ENCODE data around the gene FOXR1. TPM values are rescaled to one million over a fixed set of nuclear protein-coding genes. Genes with fewer than 3 reads are reported as not detected.

Gene FOXR1
- not detected in 2 replicates for total RNA-seq

GRCh38 chr11:118971646-118972045, at the start of gene FOXR1:
Gene FOXR1 (plus strand): TSS chr11:118971761. CDS start chr11:118971932, 171 bp downstream.

GRCh38 chr11:118956094-118956846, 15.3 kb upstream of the FOXR1 start, which contains the start of gene UPK2:
Gene UPK2 (plus strand): TSS chr11:118956298. CDS start chr11:118956351, 53 bp downstream.

GRCh38 chr11:118997627-118998387, 26.2 kb downstream of the FOXR1 start, which contains the start of gene CENATAC:
Gene CENATAC (plus strand): TSS chr11:118998138. CDS start chr11:118998198, 60 bp downstream.

GRCh38 chr11:119018074-119018938, 46.7 kb downstream of the FOXR1 start, which contains the start of the genes RPS25 and TRAPPC4:
Gene RPS25 (minus strand): TSS chr11:119018343. CDS start chr11:119018284, 59 bp downstream.
Gene TRAPPC4 (plus strand): TSS chr11:119018766. CDS start chr11:119018796, 30 bp downstream.

GRCh38 chr11:119030329-119031047, 58.9 kb downstream of the FOXR1 start, which contains the start of gene SLC37A4:
Gene SLC37A4 (minus strand): TSS chr11:119030877.

Other genes starting within 250 kb of the FOXR1 start
- gene DDX6, start 180.6 kb upstream of the FOXR1 start, total RNA-seq: 117 and 118 TPM in 2 replicates
- not detected in 2 replicates for gene CXCR5, start 87.9 kb upstream of the FOXR1 start, total RNA-seq
- gene BCL9L, start 45.8 kb upstream of the FOXR1 start, total RNA-seq: 13.0 and 19.2 TPM in 2 replicates
- not detected in 2 replicates for gene UPK2, start 15.5 kb upstream of the FOXR1 start, total RNA-seq
- gene CENATAC, start 26.4 kb downstream of the FOXR1 start, total RNA-seq: 15.7 and 16.1 TPM in 2 replicates
- 1,474 and 2,284 TPM in 2 replicates for gene RPS25, start 46.6 kb downstream of the FOXR1 start, total RNA-seq
- gene TRAPPC4, start 47.0 kb downstream of the FOXR1 start, total RNA-seq: 93.9 and 127 TPM in 2 replicates
- gene SLC37A4, start 59.1 kb downstream of the FOXR1 start, total RNA-seq: 10.9 and 11.0 TPM in 2 replicates
- gene HYOU1, start 85.4 kb downstream of the FOXR1 start, total RNA-seq: 183 and 240 TPM in 2 replicates
- 17.4 and 26.8 TPM in 2 replicates for gene VPS11, start 96.1 kb downstream of the FOXR1 start, total RNA-seq
- 5.9 and 25.1 TPM in 2 replicates for gene HMBS, start 113.1 kb downstream of the FOXR1 start, total RNA-seq
- 16.5 and 20.3 TPM in 2 replicates for gene DPAGT1, start 130.1 kb downstream of the FOXR1 start, total RNA-seq
- 5.2 and 5.9 TPM in 2 replicates for gene C2CD2L, start 135.6 kb downstream of the FOXR1 start, total RNA-seq
- 10.2 and 15.8 TPM in 2 replicates for gene HINFP, start 149.8 kb downstream of the FOXR1 start, total RNA-seq
- gene ABCG4, start 177.3 kb downstream of the FOXR1 start, total RNA-seq: 0.19 and 0.28 TPM in 2 replicates
- gene NLRX1, start 197.0 kb downstream of the FOXR1 start, total RNA-seq: 8.4 and 25.4 TPM in 2 replicates
- gene NHERF4, start 213.7 kb downstream of the FOXR1 start, total RNA-seq: 0.19 TPM in 1 of 2 replicates, not detected in the other
- gene CBL, start 234.6 kb downstream of the FOXR1 start, total RNA-seq: 5.6 and 7.1 TPM in 2 replicates

Measured in regular cardiac myocyte (primary cell).